Activated CD8-positive, alpha-beta memory T cell treated with anti-CD3 and anti-CD28 coated beads, Interleukin-2, amount 10 ng/mL, durations not matched to agents 7 days and 5 days (primary cell): ENCODE data around the gene SMIM5. TPM values are rescaled to one million over a fixed set of nuclear protein-coding genes. Genes with fewer than 3 reads are reported as not detected.
A peak's percentile ranks its signal among the peaks of the same experiment; 100 is the strongest.
"Not testable (repeated sequence)": the region's sequence is repeated elsewhere in the genome, so short reads cannot be mapped to it uniquely, and the experiment has no call there.

Experiments
- ATAC-seq: fragments of 150-1000 bp; cut with Tn5 transposase; one replicate; pipeline ENCODE4 v1.10.0; 2021; ENCODE audit warnings: moderate library complexity
- CTCF ChIA-PET: fragments of 350-600 bp; sonication (Branson Sonifier 250); formaldehyde crosslinking; loops from one replicate; lab custom pipeline; 2021; ENCODE audit warnings: antibody characterized with exemption; lab: Charles Lee
- DNase-seq: peaks from one replicate; pipeline ENCODE4 v3.0.0-alpha.2; 2020
- H3K27ac Mint-ChIP-seq: one replicate; pipeline ENCODE4 v1.8.0; 2021; ENCODE audit warnings: mild to moderate bottlenecking, mixed read lengths
- H3K27me3 Mint-ChIP-seq: one replicate; pipeline ENCODE4 v1.8.0; 2021; ENCODE audit warnings: mixed read lengths
- H3K36me3 Mint-ChIP-seq: one replicate; pipeline ENCODE4 v1.8.0; 2021; ENCODE audit warnings: mild to moderate bottlenecking, mixed read lengths
- H3K4me1 Mint-ChIP-seq: one replicate; pipeline ENCODE4 v1.8.0; 2021; ENCODE audit warnings: mixed read lengths
- H3K4me3 Mint-ChIP-seq: one replicate; pipeline ENCODE4 v1.8.0; 2021; ENCODE audit warnings: mild to moderate bottlenecking, moderate library complexity, mixed read lengths
- H3K9me3 Mint-ChIP-seq: one replicate; pipeline ENCODE4 v1.8.0; 2022; ENCODE audit warnings: low read depth, mixed read lengths
- total RNA-seq, 2 experiments: library from RNA; stranded (reverse); gene quantifications; one replicate each; pipeline ENCODE4 v1.2.3, GENCODE V29; 2021

Gene SMIM5
- total RNA-seq, 2 experiments from 2014 or later = 0.15 TPM; not detected in 1

DNA sequence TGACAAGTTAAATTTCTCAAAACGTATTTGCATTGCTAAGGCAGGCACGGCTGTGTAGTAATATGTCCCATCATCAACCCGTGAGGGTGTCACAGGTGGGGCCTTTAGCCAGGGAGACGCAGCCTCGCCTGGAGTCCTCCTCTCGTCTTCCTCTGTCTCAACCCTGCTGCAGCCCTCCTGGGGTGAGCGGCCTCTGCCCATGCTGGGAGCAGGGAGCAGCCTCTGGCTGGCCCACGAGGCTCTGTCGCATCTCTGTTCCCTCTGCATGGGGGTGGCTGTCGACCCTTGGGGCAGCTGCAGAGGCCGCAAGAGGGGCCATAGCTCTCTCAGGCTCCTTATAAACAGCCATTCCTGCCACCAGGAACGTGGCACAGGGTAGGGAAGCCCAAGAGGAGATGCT is 806 bp upstream of the SMIM5 start:
- H3K36me3 Mint-ChIP-seq = no peaks in the 10 kb centered on the region
- H3K9me3 Mint-ChIP-seq = no peaks in the 10 kb centered on the region
- no peak overlapping the region for H3K4me3 Mint-ChIP-seq
- CTCF ChIA-PET = interaction anchor here (0.5 to 7.9 kb wide), 63 partner anchors 9 to 737 kb away, joined by 3 to 218 read pairs (median 5); partner anchors contain the start of genes GALK1, ITGB4, RECQL5 and SAP30BP
- no peak overlapping the region for H3K27ac Mint-ChIP-seq
- no peaks in the 10 kb centered on the region for H3K4me1 Mint-ChIP-seq
- DNase-seq = no peak
- ATAC-seq = no peak
- no peaks in the 10 kb centered on the region for H3K27me3 Mint-ChIP-seq

DNA sequence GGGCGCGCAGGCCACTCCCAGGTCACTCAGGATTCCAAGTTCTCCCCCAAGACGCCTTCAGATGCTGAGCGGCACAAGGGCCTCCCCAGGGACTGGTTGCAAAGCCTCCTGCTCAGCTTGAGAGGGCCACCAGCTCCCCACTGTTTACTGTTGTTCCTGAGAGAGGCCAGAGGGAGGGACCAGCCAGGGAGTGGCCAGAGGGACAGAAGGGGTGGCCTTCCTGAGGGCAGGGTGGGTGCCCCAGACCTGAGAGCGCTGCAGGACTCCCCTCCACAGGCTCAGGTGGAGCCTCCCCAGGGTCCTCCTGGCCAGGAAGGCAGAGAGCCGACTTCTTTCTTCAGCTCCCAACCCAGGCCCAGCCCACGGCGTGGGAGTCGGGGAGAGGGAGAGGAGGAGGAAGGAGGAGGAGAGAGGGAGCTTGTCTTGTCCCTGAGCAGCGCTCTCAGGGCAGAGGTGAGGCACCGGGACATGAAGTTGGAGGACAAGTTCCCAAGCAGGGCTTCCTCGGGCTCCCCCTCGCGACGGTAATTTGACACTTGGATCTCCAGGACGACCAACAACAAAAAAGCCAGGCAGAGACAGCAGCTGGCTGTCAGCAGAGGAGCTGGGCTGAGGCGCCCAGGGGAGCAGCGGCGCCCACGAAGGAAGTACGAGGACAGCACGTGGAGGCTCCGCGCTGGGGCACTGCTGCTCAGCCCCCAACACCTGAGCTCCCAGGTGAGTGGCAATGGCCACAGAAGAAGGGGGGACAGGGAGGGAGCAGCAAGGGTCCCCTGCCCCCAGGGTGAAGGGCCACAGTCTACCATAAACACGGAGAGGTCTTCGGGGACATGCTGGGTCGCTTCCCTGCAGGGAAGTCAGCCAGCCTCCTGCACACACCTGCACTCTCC is 497 bp downstream of the SMIM5 start:
- H3K4me3 Mint-ChIP-seq = no peak overlapping the region
- CTCF ChIA-PET = interaction anchor here (0.5 to 7.9 kb wide), 64 partner anchors 8 to 787 kb away, joined by 3 to 218 read pairs (median 5); partner anchors contain the start of genes MIF4GD, RECQL5, SAP30BP and SLC25A19
- no peaks in the 10 kb centered on the region for H3K27me3 Mint-ChIP-seq
- peak; percentile 32 for ATAC-seq
- DNase-seq = peak; percentile 64
- no peaks in the 10 kb centered on the region for H3K9me3 Mint-ChIP-seq
- no peaks in the 10 kb centered on the region for H3K4me1 Mint-ChIP-seq
- H3K36me3 Mint-ChIP-seq = no peaks in the 10 kb centered on the region
- H3K27ac Mint-ChIP-seq = peak overlapping the region; percentile 9

- CTCF ChIA-PET = interaction anchor here (0.8 to 7.9 kb wide), 25 partner anchors 9 to 787 kb away, joined by 3 to 218 read pairs (median 14); partner anchors contain the start of genes RECQL5 and SAP30BP
- H3K36me3 Mint-ChIP-seq = no peaks in the 10 kb centered on the region
- H3K27me3 Mint-ChIP-seq = no peaks in the 10 kb centered on the region
- H3K4me1 Mint-ChIP-seq = no peaks in the 10 kb centered on the region
- ATAC-seq = no peak
- no peaks in the 10 kb centered on the region for H3K9me3 Mint-ChIP-seq
- no peak overlapping the region for H3K27ac Mint-ChIP-seq
- DNase-seq = no peak
- no peak overlapping the region for H3K4me3 Mint-ChIP-seq
These were observed 1.1 kb downstream of the SMIM5 start for GRCh38 chr17:75634376-75634740.

DNA sequence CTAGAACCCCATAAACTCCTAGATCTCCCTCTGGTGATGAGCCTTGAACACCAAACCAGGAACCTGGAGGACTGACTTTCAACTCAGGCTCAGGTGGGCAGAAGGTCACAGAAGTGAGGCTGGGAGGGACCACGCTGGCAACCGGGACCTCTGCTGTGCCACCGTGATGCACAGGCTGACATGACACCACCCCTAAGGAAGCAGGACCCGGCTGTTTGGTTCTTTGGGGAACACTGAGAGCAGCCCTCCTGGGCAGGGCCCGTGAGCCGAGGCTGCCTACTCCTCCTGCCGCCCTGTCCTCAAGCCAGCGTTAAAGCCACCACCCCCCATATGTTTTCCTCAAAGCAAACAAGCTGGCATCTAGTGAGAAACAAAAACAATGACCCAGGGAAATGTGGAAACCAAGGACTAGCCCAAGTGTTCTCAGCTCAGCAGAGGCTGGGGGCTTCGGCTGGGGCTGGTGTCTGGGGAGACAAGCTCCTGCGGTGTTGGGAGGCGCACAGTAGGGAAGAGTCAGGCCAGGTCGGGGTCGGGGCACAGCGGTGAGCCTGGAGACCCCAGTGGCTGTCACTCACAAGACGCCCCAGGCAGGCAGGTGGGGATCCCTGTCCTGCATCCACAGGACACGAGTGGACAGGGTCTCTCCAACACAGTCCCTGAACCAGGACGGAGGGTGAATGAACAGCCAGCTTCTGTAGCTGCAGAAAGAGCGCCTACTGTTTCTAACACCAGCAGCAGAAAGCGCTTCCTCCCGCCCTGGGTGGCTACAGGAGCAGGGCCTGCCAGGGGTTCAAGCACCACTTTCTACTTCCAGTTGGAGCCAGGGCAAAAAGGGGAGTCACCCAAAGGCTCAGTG is 1.7 kb downstream of the SMIM5 start:
- H3K9me3 Mint-ChIP-seq = no peaks in the 10 kb centered on the region
- H3K36me3 Mint-ChIP-seq = no peaks in the 10 kb centered on the region
- H3K4me3 Mint-ChIP-seq = no peak overlapping the region
- H3K27ac Mint-ChIP-seq = no peak overlapping the region
- DNase-seq (no peak), ATAC-seq (no peak)
- H3K27me3 Mint-ChIP-seq = no peaks in the 10 kb centered on the region
- no peaks in the 10 kb centered on the region for H3K4me1 Mint-ChIP-seq
- CTCF ChIA-PET = interaction anchor here (2.4 to 7.9 kb wide), 8 partner anchors 9 to 119 kb away, joined by 14 to 218 read pairs (median 42); a partner anchor contains a TSS

DNA sequence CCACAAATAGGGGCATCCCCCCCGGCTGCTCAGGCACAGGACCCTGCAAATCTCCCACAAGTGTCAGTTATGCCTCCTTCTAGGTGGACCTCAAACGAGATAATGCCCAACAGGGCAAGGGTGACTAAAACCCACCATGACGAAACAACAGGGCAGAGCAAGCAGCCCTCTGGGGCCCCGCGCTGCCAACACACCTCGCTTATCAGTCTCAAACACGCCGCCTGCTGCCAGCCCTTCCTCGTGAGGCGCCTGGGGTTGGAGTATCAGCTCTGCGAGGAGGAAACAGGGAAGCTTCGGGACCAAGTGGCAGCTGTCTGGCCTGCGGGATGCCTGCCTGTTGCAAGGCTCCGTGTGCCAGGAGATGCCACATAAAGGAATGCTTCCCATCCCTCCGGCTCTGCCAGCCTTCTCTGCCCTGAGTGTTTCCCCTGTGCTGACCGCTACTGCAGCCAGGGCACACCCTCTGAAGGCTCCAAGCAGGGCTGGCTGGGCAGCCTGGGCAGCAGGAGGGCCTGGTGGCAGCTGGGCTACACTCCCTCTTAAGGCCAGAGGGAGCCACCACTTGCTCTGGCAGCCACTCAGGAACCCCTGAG is 2.5 kb downstream of the SMIM5 start:
- no peak overlapping the region for H3K4me3 Mint-ChIP-seq
- H3K27ac Mint-ChIP-seq = no peak overlapping the region
- H3K36me3 Mint-ChIP-seq = no peaks in the 10 kb centered on the region
- ATAC-seq (no peak), DNase-seq (no peak)
- H3K9me3 Mint-ChIP-seq = no peaks in the 10 kb centered on the region
- H3K27me3 Mint-ChIP-seq = no peaks in the 10 kb centered on the region
- H3K4me1 Mint-ChIP-seq = no peaks in the 10 kb centered on the region
- CTCF ChIA-PET = interaction anchor here (1.4 to 7.9 kb wide), 5 partner anchors 19 to 118 kb away, joined by 3 to 218 read pairs (median 55); no protein-coding TSS in a partner anchor

DNA sequence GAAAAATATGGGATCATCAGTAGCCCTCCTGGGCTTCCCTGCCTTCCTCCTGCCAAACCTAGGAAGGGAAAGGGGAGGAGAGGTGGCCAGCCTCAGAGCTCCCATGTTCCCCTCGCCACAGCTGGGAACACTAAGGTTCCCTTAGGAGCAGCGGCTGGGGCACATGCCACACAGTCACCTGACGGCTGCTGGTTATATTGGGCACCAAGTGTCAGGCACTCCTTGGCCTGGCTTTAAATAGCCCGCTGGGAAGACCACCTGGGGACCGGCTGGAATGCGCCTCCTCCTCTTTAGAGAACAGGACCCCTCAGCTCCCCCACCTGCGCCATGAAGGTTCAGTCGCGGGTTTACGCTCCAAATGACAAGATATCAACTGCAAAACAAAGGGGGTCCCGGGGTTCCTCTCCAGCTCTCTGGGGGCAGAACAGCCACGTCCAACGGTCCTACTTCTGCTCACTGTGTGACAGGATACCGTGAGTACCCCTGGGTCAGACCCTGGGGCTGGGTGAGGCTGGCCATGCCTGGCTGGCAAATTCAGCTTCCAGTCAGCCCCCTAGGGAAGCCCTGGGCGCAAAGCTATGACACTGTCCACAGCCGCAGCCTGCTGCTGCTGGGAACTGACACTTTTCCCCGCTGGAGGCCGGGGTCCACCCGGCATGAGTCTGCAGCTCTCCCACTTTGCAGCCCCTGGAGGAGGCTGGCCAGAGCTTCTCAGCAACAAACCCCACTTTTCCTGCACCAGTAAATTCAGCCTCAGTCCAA is 3.3 kb downstream of the SMIM5 start:
- Mint-ChIP-seq H3K27ac (no peak overlapping the region), H3K4me3 (no peak overlapping the region), H3K9me3 (no peaks in the 10 kb centered on the region), H3K36me3 (no peaks in the 10 kb centered on the region), H3K27me3 (no peaks in the 10 kb centered on the region), H3K4me1 (no peaks in the 10 kb centered on the region)
- DNase-seq (no peak), ATAC-seq (no peak)
- CTCF ChIA-PET = interaction anchor here (1.4 to 5.8 kb wide), 4 partner anchors 35 to 118 kb away, joined by 3 to 55 read pairs (median 14); no protein-coding TSS in a partner anchor

GRCh38 chr17:75637143-75637538 is 3.9 kb downstream of the SMIM5 start:
- Mint-ChIP-seq H3K4me1 (no peaks in the 10 kb centered on the region), H3K36me3 (no peaks in the 10 kb centered on the region), H3K27me3 (no peaks in the 10 kb centered on the region), H3K4me3 (no peak overlapping the region), H3K9me3 (no peaks in the 10 kb centered on the region), H3K27ac (no peak overlapping the region)
- CTCF ChIA-PET = interaction anchor here (0.9 to 5.8 kb wide), 5 partner anchors 18 to 117 kb away, joined by 3 to 55 read pairs (median 5); no protein-coding TSS in a partner anchor
- no peak for DNase-seq
- no peak for ATAC-seq

- H3K4me1 Mint-ChIP-seq = peaks cover 4% of the 10 kb centered on the region
- no peaks in the 10 kb centered on the region for H3K27me3 Mint-ChIP-seq
- H3K9me3 Mint-ChIP-seq = no peaks in the 10 kb centered on the region
- no peaks in the 10 kb centered on the region for H3K36me3 Mint-ChIP-seq
- ATAC-seq = no peak
- CTCF ChIA-PET = interaction anchor here (0.9 to 3.0 kb wide), 5 partner anchors 14 to 111 kb away, joined by 3 to 25 read pairs (median 3); no protein-coding TSS in a partner anchor
- no peak for DNase-seq
- H3K4me3 Mint-ChIP-seq = no peak overlapping the region
- H3K27ac Mint-ChIP-seq = no peak overlapping the region
These were observed 4.3 kb downstream of the SMIM5 start for GRCh38 chr17:75637551-75637950.

DNA sequence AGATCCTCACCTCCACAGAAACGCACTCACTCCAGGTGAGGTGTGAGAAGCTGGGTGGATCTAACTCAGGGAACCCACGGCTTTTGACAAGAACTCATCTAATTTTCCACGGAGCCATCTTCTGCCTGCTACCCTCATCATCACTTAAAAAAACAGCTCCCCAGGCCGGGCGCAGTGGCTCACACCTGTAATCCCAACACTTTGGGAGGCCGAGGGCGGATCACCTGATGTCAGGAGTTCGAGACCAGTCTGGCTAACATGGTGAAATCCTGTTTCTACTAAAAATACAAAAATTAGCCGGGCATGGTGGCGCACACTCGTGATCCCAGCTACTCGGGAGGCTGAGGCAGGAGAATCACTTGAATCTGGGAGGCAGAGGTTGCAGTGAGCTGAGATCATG is 4.8 kb downstream of the SMIM5 start:
- DNase-seq, H3K27me3 Mint-ChIP-seq, H3K27ac Mint-ChIP-seq, H3K9me3 Mint-ChIP-seq, ATAC-seq, H3K4me1 Mint-ChIP-seq, H3K4me3 Mint-ChIP-seq, H3K36me3 Mint-ChIP-seq: not testable (repeated sequence)
- CTCF ChIA-PET = interaction anchor here (0.9 to 3.0 kb wide), 4 partner anchors 14 to 111 kb away, joined by 3 to 25 read pairs (median 4); no protein-coding TSS in a partner anchor

DNA sequence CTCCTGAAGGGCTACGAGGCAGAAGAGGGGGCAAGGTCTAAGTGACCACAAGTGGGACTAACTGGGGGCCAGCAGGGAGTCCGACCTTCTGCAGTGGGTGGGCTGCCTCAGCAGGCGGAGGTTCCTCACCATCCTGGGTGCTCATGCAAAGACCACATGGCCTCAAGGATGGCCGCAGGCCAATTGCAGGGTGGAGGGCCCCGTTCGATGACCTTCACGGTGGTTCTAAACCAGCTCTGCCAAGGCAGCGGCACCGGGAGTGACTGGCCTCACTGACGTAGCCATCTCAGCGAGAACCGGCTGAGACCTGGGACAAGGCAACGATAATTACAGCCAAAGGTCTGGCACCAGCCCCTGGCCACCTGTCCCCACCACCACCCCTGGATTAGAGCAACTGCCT is 5.7 kb downstream of the SMIM5 start:
- peaks cover 6% of the 10 kb centered on the region for H3K4me1 Mint-ChIP-seq
- no peak for ATAC-seq
- no peak overlapping the region for H3K4me3 Mint-ChIP-seq

DNA sequence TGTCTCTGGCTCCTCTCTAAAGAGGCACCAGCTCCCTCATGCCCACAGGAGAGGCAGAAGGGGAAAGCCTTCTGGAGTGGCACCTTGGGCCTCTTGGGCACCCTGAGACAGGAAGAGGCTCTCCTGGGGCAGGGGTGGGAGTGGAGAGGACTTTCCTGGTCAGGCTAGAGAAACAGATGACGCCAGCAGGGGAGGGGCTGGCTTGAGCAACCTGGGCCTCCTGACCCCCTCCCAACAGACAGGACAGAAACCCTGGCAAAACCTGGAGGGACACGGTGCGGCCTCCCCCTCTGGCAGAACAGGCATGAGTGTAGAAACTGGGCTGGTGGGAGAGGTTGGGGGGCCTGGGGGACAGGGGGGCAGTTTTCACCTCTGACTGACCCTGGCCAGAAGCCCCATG is 6.1 kb downstream of the SMIM5 start:
- H3K27ac Mint-ChIP-seq = no peak overlapping the region
- no peaks in the 10 kb centered on the region for H3K27me3 Mint-ChIP-seq
- DNase-seq (no peak), ATAC-seq (no peak)
- H3K4me1 Mint-ChIP-seq = peaks cover 6% of the 10 kb centered on the region
- H3K36me3 Mint-ChIP-seq = no peaks in the 10 kb centered on the region
- H3K9me3 Mint-ChIP-seq = no peaks in the 10 kb centered on the region
- no peak overlapping the region for H3K4me3 Mint-ChIP-seq
- CTCF ChIA-PET = interaction anchor here (1.0 kb wide), 1 partner anchor 109 kb away, joined by 3 read pairs; no protein-coding TSS in a partner anchor

More for the DNA sequence above, 5.7 kb downstream of the SMIM5 start:
- CTCF ChIA-PET = interaction anchor here (1.0 to 3.0 kb wide), 3 partner anchors 13 to 110 kb away, joined by 3 to 25 read pairs (median 3); no protein-coding TSS in a partner anchor
- Mint-ChIP-seq H3K36me3 (no peaks in the 10 kb centered on the region), H3K27me3 (no peaks in the 10 kb centered on the region), H3K27ac (no peak overlapping the region), H3K9me3 (no peaks in the 10 kb centered on the region)
- DNase-seq = no peak
